KMS-11 (cell line): ENCODE results near the gene TM9SF4.

ENCODE experiments used
- H2AFZ ChIP-seq: fragments of 200-600 bp; sonication (generic); 2 replicates; pipeline ENCODE4 v1.6.1; 2016; ENCODE audit warnings: antibody characterized with exemption, mixed run types, low read depth
- H3K27ac ChIP-seq: fragments of 200-600 bp; sonication (generic); 2 replicates; pipeline ENCODE4 v1.6.1; 2016; ENCODE audit warnings: mild to moderate bottlenecking, mixed run types
- H3K27me3 ChIP-seq: fragments of 200-600 bp; sonication (generic); 2 replicates; pipeline ENCODE4 v1.6.1; 2017; ENCODE audit warnings: mild to moderate bottlenecking, low read depth, mixed run types, moderate library complexity; ENCODE audit not compliant: insufficient read depth
- H3K36me3 ChIP-seq: fragments of 200-600 bp; sonication (generic); 2 replicates; pipeline ENCODE4 v1.6.1; 2017; ENCODE audit warnings: mild to moderate bottlenecking, mixed run types; ENCODE audit not compliant: insufficient read depth
- H3K4me1 ChIP-seq: fragments of 200-600 bp; sonication (generic); 2 replicates; pipeline ENCODE4 v1.6.1; 2016; ENCODE audit warnings: mild to moderate bottlenecking, low read depth, mixed run types; ENCODE audit not compliant: poor library complexity, severe bottlenecking
- H3K4me2 ChIP-seq: fragments of 200-600 bp; sonication (generic); 2 replicates; pipeline ENCODE4 v1.7.0; 2016; ENCODE audit warnings: mild to moderate bottlenecking, mixed run types
- H3K4me3 ChIP-seq: fragments of 200-600 bp; sonication (generic); IDR thresholded peaks from 2 replicates; pipeline ENCODE4 v1.6.1; 2017; ENCODE audit warnings: low read depth, low read length, mixed read lengths; ENCODE audit not compliant: insufficient read depth
- H3K79me2 ChIP-seq: fragments of 200-600 bp; sonication (generic); 2 replicates; pipeline ENCODE4 v1.6.1; 2016; ENCODE audit warnings: low read depth, mixed run types; ENCODE audit not compliant: insufficient read depth
- H3K9ac ChIP-seq: fragments of 200-600 bp; sonication (generic); 2 replicates; pipeline ENCODE4 v1.6.1; 2016; ENCODE audit warnings: mild to moderate bottlenecking, mixed run types
- H4K20me1 ChIP-seq: fragments of 200-600 bp; sonication (generic); 2 replicates; pipeline ENCODE4 v1.6.1; 2016; ENCODE audit warnings: mild to moderate bottlenecking, mixed run types; ENCODE audit not compliant: insufficient read depth
- CTCF ChIP-seq: fragments of 200-600 bp; sonication (generic); conservative IDR thresholded peaks from 2 replicates; pipeline ENCODE4 v1.6.1; 2017; ENCODE audit warnings: low read depth, mild to moderate bottlenecking, antibody characterized with exemption, low read length, moderate library complexity, mixed read lengths

TM9SF4 gene

DNA sequence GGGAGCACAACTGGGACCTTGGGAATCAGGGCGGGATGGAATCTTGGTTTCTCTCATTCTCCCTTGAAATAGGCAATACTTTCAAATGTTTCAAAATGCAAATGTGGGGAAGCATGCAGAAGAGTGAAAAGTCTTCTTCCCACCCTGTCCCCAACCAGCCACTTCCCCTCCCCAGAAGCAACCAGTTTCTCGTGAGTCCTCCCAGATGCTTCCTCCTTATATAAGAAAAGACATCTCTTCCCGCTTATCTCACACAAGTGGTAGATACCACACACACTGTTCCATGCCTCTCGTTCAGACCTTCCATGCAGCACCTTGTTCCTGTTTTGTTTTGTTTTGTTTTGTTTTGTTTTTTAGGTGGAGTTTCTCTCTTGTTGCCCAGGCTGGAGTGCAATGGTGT lies 32.3 kb upstream of the TM9SF4 start:
- no peaks in the 10 kb centered on the region for H3K36me3 ChIP-seq
- no peak overlapping the region for H3K9ac ChIP-seq
- H3K79me2 ChIP-seq: no peaks in the 10 kb centered on the region
- peaks cover 11% of the 10 kb centered on the region for H3K4me1 ChIP-seq
- H3K4me3 ChIP-seq: no peak overlapping the region
- TF ChIP-seq CTCF: no peak
- no peaks in the 10 kb centered on the region for H3K27me3 ChIP-seq
- H2AFZ ChIP-seq: no peak overlapping the region
- H4K20me1 ChIP-seq: no peaks in the 10 kb centered on the region
- no peak overlapping the region for H3K4me2 ChIP-seq
- no peak overlapping the region for H3K27ac ChIP-seq

GRCh38 chr20:32078322-32078721 lies 31.2 kb upstream of the TM9SF4 start:
- Histone ChIP-seq H3K36me3 (no peaks in the 10 kb centered on the region), H3K27me3 (no peaks in the 10 kb centered on the region), H3K79me2 (no peaks in the 10 kb centered on the region), H3K4me3 (no peak overlapping the region), H3K9ac (no peak overlapping the region), H3K4me1 (peaks cover 11% of the 10 kb centered on the region), H3K4me2 (no peak overlapping the region), H2AFZ (no peak overlapping the region), H3K27ac (no peak overlapping the region), H4K20me1 (no peaks in the 10 kb centered on the region)
- TF ChIP-seq CTCF: no peak

- H3K27ac ChIP-seq: no peak overlapping the region
- no peaks in the 10 kb centered on the region for H3K36me3 ChIP-seq
- H2AFZ ChIP-seq: no peak overlapping the region
- H4K20me1 ChIP-seq: no peaks in the 10 kb centered on the region
- no peak overlapping the region for H3K4me2 ChIP-seq
- no peak overlapping the region for H3K9ac ChIP-seq
- H3K4me3 ChIP-seq: no peak overlapping the region
- H3K79me2 ChIP-seq: no peaks in the 10 kb centered on the region
- peaks cover 11% of the 10 kb centered on the region for H3K4me1 ChIP-seq
- no peak for TF ChIP-seq CTCF
- H3K27me3 ChIP-seq: no peaks in the 10 kb centered on the region
These were observed 30.7 kb upstream of the TM9SF4 start for GRCh38 chr20:32078791-32079190.

GRCh38 chr20:32079655-32080109 lies 29.8 kb upstream of the TM9SF4 start:
- H2AFZ ChIP-seq: no peak overlapping the region
- no peak overlapping the region for H3K9ac ChIP-seq
- H3K27ac ChIP-seq: no peak overlapping the region
- no peak overlapping the region for H3K4me3 ChIP-seq
- no peak overlapping the region for H3K4me2 ChIP-seq
- peaks cover 11% of the 10 kb centered on the region for H3K4me1 ChIP-seq
- no peak for TF ChIP-seq CTCF
- H3K36me3 ChIP-seq: no peaks in the 10 kb centered on the region
- no peaks in the 10 kb centered on the region for H3K79me2 ChIP-seq
- H4K20me1 ChIP-seq: no peaks in the 10 kb centered on the region
- H3K27me3 ChIP-seq: no peaks in the 10 kb centered on the region

GRCh38 chr20:32080783-32081182 lies 28.7 kb upstream of the TM9SF4 start:
- H3K9ac ChIP-seq: no peak overlapping the region
- peaks cover 11% of the 10 kb centered on the region for H3K4me1 ChIP-seq
- H3K27me3 ChIP-seq: no peaks in the 10 kb centered on the region
- H3K4me3 ChIP-seq: no peak overlapping the region
- no peak overlapping the region for H3K27ac ChIP-seq
- no peak overlapping the region for H3K4me2 ChIP-seq
- no peak for TF ChIP-seq CTCF
- H4K20me1 ChIP-seq: no peaks in the 10 kb centered on the region
- no peaks in the 10 kb centered on the region for H3K36me3 ChIP-seq
- H3K79me2 ChIP-seq: no peaks in the 10 kb centered on the region
- H2AFZ ChIP-seq: no peak overlapping the region
